ENCODE measurements around the gene ANO5.

Gene ANO5

DNA sequence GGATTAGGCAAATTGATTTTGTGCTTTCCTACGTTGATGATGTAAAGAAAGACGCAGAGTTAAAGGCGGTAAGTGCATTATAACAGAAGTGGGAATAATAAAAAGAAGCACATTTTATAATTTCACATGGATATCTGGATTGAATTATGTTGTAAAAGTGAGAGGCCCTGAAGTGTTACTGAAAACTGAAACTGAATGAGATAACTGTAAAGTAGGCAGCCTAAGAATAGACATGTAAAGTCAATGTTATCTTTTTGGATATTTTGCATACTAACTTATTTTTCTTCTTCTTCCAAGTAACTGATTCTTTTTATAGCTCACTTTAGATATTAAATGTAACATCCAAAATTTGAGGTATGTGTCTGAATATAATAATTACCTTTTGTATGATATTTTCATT is 28.3 kb downstream of the ANO5 start:
- TF ChIP-seq, protein P1, sequence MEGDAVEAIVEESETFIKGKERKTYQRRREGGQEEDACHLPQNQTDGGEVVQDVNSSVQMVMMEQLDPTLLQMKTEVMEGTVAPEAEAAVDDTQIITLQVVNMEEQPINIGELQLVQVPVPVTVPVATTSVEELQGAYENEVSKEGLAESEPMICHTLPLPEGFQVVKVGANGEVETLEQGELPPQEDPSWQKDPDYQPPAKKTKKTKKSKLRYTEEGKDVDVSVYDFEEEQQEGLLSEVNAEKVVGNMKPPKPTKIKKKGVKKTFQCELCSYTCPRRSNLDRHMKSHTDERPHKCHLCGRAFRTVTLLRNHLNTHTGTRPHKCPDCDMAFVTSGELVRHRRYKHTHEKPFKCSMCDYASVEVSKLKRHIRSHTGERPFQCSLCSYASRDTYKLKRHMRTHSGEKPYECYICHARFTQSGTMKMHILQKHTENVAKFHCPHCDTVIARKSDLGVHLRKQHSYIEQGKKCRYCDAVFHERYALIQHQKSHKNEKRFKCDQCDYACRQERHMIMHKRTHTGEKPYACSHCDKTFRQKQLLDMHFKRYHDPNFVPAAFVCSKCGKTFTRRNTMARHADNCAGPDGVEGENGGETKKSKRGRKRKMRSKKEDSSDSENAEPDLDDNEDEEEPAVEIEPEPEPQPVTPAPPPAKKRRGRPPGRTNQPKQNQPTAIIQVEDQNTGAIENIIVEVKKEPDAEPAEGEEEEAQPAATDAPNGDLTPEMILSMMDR (IDR thresholded peaks at IDR 0.05) = no peak
- Histone ChIP-seq H3K4me3 (ENCODE audit: low read depth in 1 of 2, low read length in 1 of 2) (no peak overlapping the region), H3K27me3 (no peaks in the 10 kb centered on the region), H3K4me1 (ENCODE audit: control insufficient read depth in 1 of 2, insufficient read depth in 1 of 2, low read depth in 1 of 2, low read length in 1 of 2) (no peaks in the 10 kb centered on the region), H3K9me3 (no peaks in the 10 kb centered on the region), H3K27ac (no peak overlapping the region), H3K36me3 (no peaks in the 10 kb centered on the region)

DNA sequence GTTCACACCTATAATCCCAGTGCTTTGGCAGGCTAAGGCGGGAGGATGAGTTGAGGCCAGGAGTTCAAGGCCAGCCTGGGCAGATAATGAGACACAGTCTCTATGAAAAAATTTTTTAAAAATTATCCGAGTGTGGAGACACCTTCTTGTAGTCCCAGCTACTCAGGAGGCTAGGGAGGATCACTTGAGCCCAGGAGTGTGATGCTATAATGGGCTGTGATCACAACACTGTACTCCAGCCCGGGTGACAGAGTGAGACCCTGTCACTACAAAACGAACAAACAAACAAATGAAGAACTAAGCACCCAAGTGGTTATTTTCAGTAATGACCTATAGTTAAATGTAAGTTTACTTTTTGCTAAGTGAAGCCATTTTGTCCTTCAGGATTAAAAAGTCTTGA is 32.3 kb downstream of the ANO5 start:
- Histone ChIP-seq H3K27ac (no peak overlapping the region), H3K27me3 (no peaks in the 10 kb centered on the region), H3K4me3 (ENCODE audit: low read depth in 1 of 2, low read length in 1 of 2) (no peak overlapping the region), H3K36me3 (no peaks in the 10 kb centered on the region), H3K9me3 (no peaks in the 10 kb centered on the region), H3K4me1 (ENCODE audit: control insufficient read depth in 1 of 2, insufficient read depth in 1 of 2, low read depth in 1 of 2, low read length in 1 of 2) (no peaks in the 10 kb centered on the region)
- TF ChIP-seq, protein P1 (IDR thresholded peaks at IDR 0.05) = no peak

DNA sequence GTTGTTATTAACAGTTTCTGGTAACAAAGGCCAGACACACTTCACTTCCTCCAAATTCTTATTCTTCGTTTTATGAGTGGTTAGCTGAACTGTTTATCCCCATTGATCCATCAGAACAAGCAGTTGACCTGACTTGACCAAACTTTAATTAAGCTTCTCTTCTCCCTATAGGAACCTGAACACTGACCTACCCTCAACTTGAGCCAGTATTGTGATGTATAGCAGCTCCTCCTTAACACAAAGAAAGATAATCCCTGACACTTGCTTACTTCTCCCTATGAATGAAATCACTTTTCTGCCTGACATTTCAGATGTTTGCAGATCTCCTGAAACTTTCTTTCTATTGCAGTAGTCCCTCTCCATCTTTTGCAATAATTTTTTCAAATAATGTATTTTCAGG is 41.9 kb downstream of the ANO5 start:
- Histone ChIP-seq H3K27ac (no peak overlapping the region), H3K9me3 (no peaks in the 10 kb centered on the region), H3K4me1 (ENCODE audit: control insufficient read depth in 1 of 2, insufficient read depth in 1 of 2, low read depth in 1 of 2, low read length in 1 of 2) (no peaks in the 10 kb centered on the region), H3K4me3 (ENCODE audit: low read depth in 1 of 2, low read length in 1 of 2) (no peak overlapping the region), H3K27me3 (no peaks in the 10 kb centered on the region), H3K36me3 (no peaks in the 10 kb centered on the region)
- TF ChIP-seq, protein P1 (IDR thresholded peaks at IDR 0.05) = no peak

DNA sequence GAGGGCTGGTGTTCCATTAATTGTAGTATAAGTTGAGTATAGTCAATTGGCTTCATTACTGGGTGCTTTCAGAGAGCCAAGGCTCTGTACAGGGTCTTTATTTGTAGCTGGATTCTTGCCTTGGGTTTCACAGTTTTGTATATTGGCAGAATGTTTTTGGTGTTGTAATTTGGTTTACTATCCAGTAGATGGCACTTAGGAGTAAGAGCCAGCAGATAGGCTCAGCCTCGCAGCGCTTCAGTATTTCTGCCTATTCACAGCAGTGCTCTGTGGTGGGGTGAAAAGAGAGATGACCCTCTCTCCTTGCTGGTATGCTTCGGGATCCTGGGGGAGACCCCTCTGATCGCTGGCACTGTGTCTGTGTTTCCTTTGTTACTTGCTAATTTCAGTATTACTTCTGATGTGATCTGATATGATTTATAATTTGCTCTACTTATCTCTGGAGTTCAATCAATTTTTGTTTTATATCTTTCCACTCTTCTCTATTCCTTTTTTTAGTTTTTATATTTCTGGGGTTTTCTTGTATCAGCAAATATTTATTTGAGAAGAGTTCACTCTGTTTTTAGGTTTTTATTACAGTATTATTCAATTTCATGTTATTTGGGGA is 52.2 kb downstream of the ANO5 start:
- Histone ChIP-seq H3K27ac (no peak overlapping the region), H3K4me3 (ENCODE audit: low read depth in 1 of 2, low read length in 1 of 2) (no peak overlapping the region), H3K9me3 (no peaks in the 10 kb centered on the region), H3K4me1 (ENCODE audit: control insufficient read depth in 1 of 2, insufficient read depth in 1 of 2, low read depth in 1 of 2, low read length in 1 of 2) (no peaks in the 10 kb centered on the region), H3K36me3 (no peaks in the 10 kb centered on the region), H3K27me3 (no peaks in the 10 kb centered on the region)
- TF ChIP-seq, protein P1 (IDR thresholded peaks at IDR 0.05) = no peak

DNA sequence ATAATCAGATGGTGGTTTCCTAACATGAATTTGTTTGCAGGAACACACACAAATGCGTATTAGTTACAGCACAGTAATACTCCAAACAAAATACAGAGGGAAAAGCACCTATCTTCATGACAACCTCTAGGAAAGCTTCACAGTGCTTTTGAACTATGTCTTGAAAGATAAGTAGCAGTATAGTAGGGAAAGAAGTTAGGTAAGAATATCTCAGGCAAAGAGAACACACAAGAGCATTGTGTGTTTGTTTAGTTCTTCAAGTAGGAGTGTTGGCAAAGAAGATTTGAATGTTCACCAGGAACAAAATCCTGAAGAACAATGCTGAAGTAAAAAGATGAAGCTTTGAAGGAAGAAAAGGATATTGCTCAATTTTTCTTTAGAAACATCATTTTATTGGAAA is 54.1 kb downstream of the ANO5 start:
- TF ChIP-seq, protein P1 (IDR thresholded peaks at IDR 0.05) = no peak
- Histone ChIP-seq H3K27ac (no peak overlapping the region), H3K9me3 (no peaks in the 10 kb centered on the region), H3K4me1 (ENCODE audit: control insufficient read depth in 1 of 2, insufficient read depth in 1 of 2, low read depth in 1 of 2, low read length in 1 of 2) (no peaks in the 10 kb centered on the region), H3K4me3 (ENCODE audit: low read depth in 1 of 2, low read length in 1 of 2) (no peak overlapping the region), H3K27me3 (no peaks in the 10 kb centered on the region), H3K36me3 (no peaks in the 10 kb centered on the region)

DNA sequence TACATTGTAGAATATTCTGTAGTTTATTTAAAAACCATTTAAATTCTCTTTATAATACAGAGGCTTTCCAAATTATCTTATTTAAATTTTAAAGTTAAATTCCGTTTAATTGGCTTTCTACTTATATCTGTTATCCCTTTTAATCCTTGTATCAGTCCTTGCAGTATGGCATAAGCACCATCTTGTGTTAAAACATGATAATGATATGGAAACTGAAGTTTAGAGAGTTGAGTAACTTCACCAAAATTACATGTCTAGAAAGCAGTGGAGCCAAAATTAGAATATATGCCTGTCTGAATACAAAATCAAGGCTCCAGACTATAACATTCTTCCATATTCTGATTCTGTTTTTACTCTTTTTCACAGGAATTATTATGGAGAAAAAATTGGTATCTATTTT is 57.0 kb downstream of the ANO5 start:
- TF ChIP-seq, protein P1 (IDR thresholded peaks at IDR 0.05) = no peak
- Histone ChIP-seq H3K4me1 (ENCODE audit: control insufficient read depth in 1 of 2, insufficient read depth in 1 of 2, low read depth in 1 of 2, low read length in 1 of 2) (no peaks in the 10 kb centered on the region), H3K27ac (no peak overlapping the region), H3K27me3 (no peaks in the 10 kb centered on the region), H3K9me3 (no peaks in the 10 kb centered on the region), H3K4me3 (ENCODE audit: low read depth in 1 of 2, low read length in 1 of 2) (no peak overlapping the region), H3K36me3 (no peaks in the 10 kb centered on the region)

Measured in neutrophil (primary cell).